GM21576 (cell line): ENCODE data around the gene VMAC.
"Not testable (repeated sequence)": the region's sequence is repeated elsewhere in the genome, so short reads cannot be mapped to it uniquely, and the experiment has no call there.

Experiments
- ATAC-seq: cut with Tn5 transposase; IDR thresholded peaks from one replicate; pipeline ENCODE4 v1.9.1; 2021; ENCODE audit warnings: mild to moderate bottlenecking, moderate library complexity; ENCODE audit not compliant: unreplicated experiment

Gene VMAC

GRCh38 chr19:5883157-5883873 lies 21.4 kb upstream of the VMAC start:
- not testable (repeated sequence) for ATAC-seq

GRCh38 chr19:5884065-5884811 lies 20.4 kb upstream of the VMAC start:
- ATAC-seq = not testable (repeated sequence)

GRCh38 chr19:5889288-5889971 lies 15.2 kb upstream of the VMAC start:
- no peak for ATAC-seq

- no peak for ATAC-seq
Measured at GRCh38 chr19:5890099-5890498, 14.6 kb upstream of the VMAC start.

GRCh38 chr19:5891572-5891937 lies 13.1 kb upstream of the VMAC start:
- no peak for ATAC-seq

- ATAC-seq = no peak
Measured at GRCh38 chr19:5891938-5892771, 12.5 kb upstream of the VMAC start.

GRCh38 chr19:5892772-5893275 lies 11.8 kb upstream of the VMAC start:
- no peak for ATAC-seq

- no peak for ATAC-seq
Measured at GRCh38 chr19:5893296-5893903, 11.3 kb upstream of the VMAC start.

- ATAC-seq = no peak
Measured at GRCh38 chr19:5893907-5894703, 10.6 kb upstream of the VMAC start.

GRCh38 chr19:5894704-5895349 lies 9.8 kb upstream of the VMAC start:
- no peak for ATAC-seq

GRCh38 chr19:5895409-5895808 lies 9.3 kb upstream of the VMAC start:
- no peak for ATAC-seq

GRCh38 chr19:5895890-5896289 lies 8.8 kb upstream of the VMAC start:
- no peak for ATAC-seq

GRCh38 chr19:5896365-5897076 lies 8.2 kb upstream of the VMAC start:
- ATAC-seq = no peak

- ATAC-seq = no peak
Measured at GRCh38 chr19:5897189-5897969, 7.3 kb upstream of the VMAC start.

GRCh38 chr19:5899728-5900526 lies 4.7 kb upstream of the VMAC start:
- no peak for ATAC-seq

GRCh38 chr19:5900976-5901375 lies 3.7 kb upstream of the VMAC start:
- no peak for ATAC-seq

GRCh38 chr19:5903056-5903623 lies 1.5 kb upstream of the VMAC start:
- no peak for ATAC-seq
